Mesendoderm (in vitro differentiated cells): ENCODE results near the gene SIPA1L2.

Experiments
- DNase-seq: peaks from one replicate; pipeline ENCODE4 v3.0.0; 2013
- H2AK5ac ChIP-seq: 2 replicates; pipeline ENCODE4 v1.6.1; 2013; ENCODE audit warnings: low read length, inconsistent platforms
- H2BK120ac ChIP-seq: 2 replicates; pipeline ENCODE4 v1.6.1; 2013; ENCODE audit warnings: low read depth, mild to moderate bottlenecking, low read length, moderate library complexity, mixed read lengths
- H2BK15ac ChIP-seq: replicated peaks from 2 replicates; pipeline ENCODE4 v1.6.1; 2013; ENCODE audit warnings: low read depth, mild to moderate bottlenecking, moderate library complexity
- H2BK5ac ChIP-seq: 2 replicates; pipeline ENCODE4 v1.6.1; 2013; ENCODE audit warnings: low read length, inconsistent platforms
- H3K18ac ChIP-seq: 2 replicates; pipeline ENCODE4 v1.6.1; 2013; ENCODE audit warnings: mild to moderate bottlenecking, low read length, mixed read lengths
- H3K23ac ChIP-seq: one replicate; pipeline ENCODE4 v1.6.1; 2013; ENCODE audit warnings: low read length
- H3K27ac ChIP-seq: 2 replicates; pipeline ENCODE4 v1.5.1; 2013; ENCODE audit warnings: low read depth, mild to moderate bottlenecking, inconsistent platforms, low read length, moderate library complexity
- H3K27me3 ChIP-seq: 2 replicates; pipeline ENCODE4 v1.6.1; 2013; ENCODE audit warnings: low read length, control low read depth, mild to moderate bottlenecking, inconsistent platforms; ENCODE audit not compliant: insufficient read depth, poor library complexity
- H3K36me3 ChIP-seq: 2 replicates; pipeline ENCODE4 v1.6.1; 2013; ENCODE audit warnings: low read length, inconsistent platforms; ENCODE audit not compliant: control insufficient read depth, insufficient read depth
- H3K4ac ChIP-seq: one replicate; pipeline ENCODE4 v1.6.1; 2013; ENCODE audit warnings: low read depth, mild to moderate bottlenecking, low read length, moderate library complexity
- H3K4me1 ChIP-seq: 2 replicates; pipeline ENCODE4 v1.6.1; 2013; ENCODE audit warnings: low read depth, low read length, inconsistent platforms; ENCODE audit not compliant: control insufficient read depth
- H3K4me2 ChIP-seq: 2 replicates; pipeline ENCODE4 v1.6.1; 2013; ENCODE audit warnings: low read length
- H3K4me3 ChIP-seq: 2 replicates; pipeline ENCODE4 v1.5.1; 2013; ENCODE audit warnings: mild to moderate bottlenecking, low read length
- H3K56ac ChIP-seq: one replicate; pipeline ENCODE4 v1.6.1; 2013; ENCODE audit warnings: low read length
- H3K79me1 ChIP-seq: 2 replicates; pipeline ENCODE4 v1.6.1; 2013; ENCODE audit warnings: low read length, inconsistent platforms
- H3K79me2 ChIP-seq: 2 replicates; pipeline ENCODE4 v1.6.1; 2013; ENCODE audit warnings: mild to moderate bottlenecking, low read length; ENCODE audit not compliant: control insufficient read depth, insufficient read depth
- H3K9ac ChIP-seq: 2 replicates; pipeline ENCODE4 v1.6.1; 2013; ENCODE audit warnings: low read length, inconsistent platforms
- H4K5ac ChIP-seq: one replicate; pipeline ENCODE4 v1.6.1; 2013; ENCODE audit warnings: low read length
- H4K8ac ChIP-seq: one replicate; pipeline ENCODE4 v1.6.1; 2013; ENCODE audit warnings: low read depth, mild to moderate bottlenecking, control low read depth, low read length, moderate library complexity
- WGBS: extraction: QIAGEN DNeasy Blood & Tissue Kit; methylation state at CpG from one replicate; pipeline ENCODE4 v1.1.7; 2013; ENCODE audit warnings: low lambda C conversion rate, missing lambda C conversion rate; ENCODE audit not compliant: insufficient coverage; ENCODE audit errors: extremely low coverage; 5-methylcytosine and 5-hydroxymethylcytosine counted together

SIPA1L2 gene

GRCh38 chr1:232594768-232595698 is 34.9 kb downstream of the SIPA1L2 start:
- Histone ChIP-seq H3K27ac (no peak overlapping the region), H3K4me1 (peaks cover 25% of the 10 kb centered on the region), H2BK5ac (no peak overlapping the region), H3K79me2 (peaks cover 55% of the 10 kb centered on the region), H2BK120ac (no peak overlapping the region), H2AK5ac (no peak overlapping the region), H2BK15ac (no peak overlapping the region), H3K56ac (no peak overlapping the region), H3K36me3 (no peaks in the 10 kb centered on the region), H3K4ac (peak overlapping the region; percentile 61), H3K79me1 (peaks cover 38% of the 10 kb centered on the region), H3K23ac (no peak overlapping the region), H3K27me3 (no peaks in the 10 kb centered on the region), H3K9ac (no peak overlapping the region), H3K4me2 (no peak overlapping the region), H3K4me3 (no peak overlapping the region), H4K8ac (no peak overlapping the region), H3K18ac (peak overlapping the region; percentile 82), H4K5ac (no peak overlapping the region)
- no CpG with 5 or more reads among the region's 12 CpGs for WGBS
- no peak for DNase-seq

GRCh38 chr1:232593717-232594502 is 36.0 kb downstream of the SIPA1L2 start:
- no peak for DNase-seq
- no peak overlapping the region for H3K4me3 ChIP-seq
- H3K79me1 ChIP-seq, result peaks cover 34% of the 10 kb centered on the region
- H3K56ac ChIP-seq, result peak overlapping the region; percentile 31
- H4K5ac ChIP-seq, result peak overlapping the region; percentile 64
- H3K4ac ChIP-seq, result peak overlapping the region; percentile 18
- H3K4me2 ChIP-seq, result no peak overlapping the region
- no peak overlapping the region for H3K27ac ChIP-seq
- H4K8ac ChIP-seq, result no peak overlapping the region
- no peaks in the 10 kb centered on the region for H3K36me3 ChIP-seq
- 100% methylated on average over 2 of the region's 14 CpGs for WGBS
- H2BK120ac ChIP-seq, result no peak overlapping the region
- H3K18ac ChIP-seq, result peak overlapping the region; percentile 25
- H3K23ac ChIP-seq, result no peak overlapping the region
- peaks cover 20% of the 10 kb centered on the region for H3K4me1 ChIP-seq
- H3K79me2 ChIP-seq, result peaks cover 49% of the 10 kb centered on the region
- H2BK5ac ChIP-seq, result no peak overlapping the region
- H3K27me3 ChIP-seq, result no peaks in the 10 kb centered on the region
- H3K9ac ChIP-seq, result peak overlapping the region; percentile 15
- H2BK15ac ChIP-seq, result no peak overlapping the region
- no peak overlapping the region for H2AK5ac ChIP-seq

- H3K4me3 ChIP-seq, result no peak overlapping the region
- no peak overlapping the region for H3K4me2 ChIP-seq
- H3K56ac ChIP-seq, result no peak overlapping the region
- H3K79me2 ChIP-seq, result peaks cover 45% of the 10 kb centered on the region
- no peak overlapping the region for H3K27ac ChIP-seq
- H3K36me3 ChIP-seq, result no peaks in the 10 kb centered on the region
- H4K8ac ChIP-seq, result no peak overlapping the region
- no peak overlapping the region for H3K4ac ChIP-seq
- H2BK120ac ChIP-seq, result no peak overlapping the region
- H3K79me1 ChIP-seq, result peaks cover 32% of the 10 kb centered on the region
- H2AK5ac ChIP-seq, result no peak overlapping the region
- H3K9ac ChIP-seq, result no peak overlapping the region
- H3K27me3 ChIP-seq, result no peaks in the 10 kb centered on the region
- WGBS, result no CpG with 5 or more reads among the region's 3 CpGs
- DNase-seq, result no peak
- no peak overlapping the region for H3K23ac ChIP-seq
- H2BK15ac ChIP-seq, result no peak overlapping the region
- H4K5ac ChIP-seq, result no peak overlapping the region
- peaks cover 16% of the 10 kb centered on the region for H3K4me1 ChIP-seq
- H2BK5ac ChIP-seq, result no peak overlapping the region
- no peak overlapping the region for H3K18ac ChIP-seq
Measured at GRCh38 chr1:232591344-232591743, 38.6 kb downstream of the SIPA1L2 start.

GRCh38 chr1:232590744-232591082 is 39.2 kb downstream of the SIPA1L2 start:
- Histone ChIP-seq H3K4ac (no peak overlapping the region), H4K5ac (no peak overlapping the region), H3K79me2 (peaks cover 45% of the 10 kb centered on the region), H2BK120ac (no peak overlapping the region), H3K56ac (no peak overlapping the region), H3K9ac (no peak overlapping the region), H3K27me3 (no peaks in the 10 kb centered on the region), H2AK5ac (no peak overlapping the region), H3K27ac (no peak overlapping the region), H3K23ac (no peak overlapping the region), H4K8ac (no peak overlapping the region), H3K36me3 (no peaks in the 10 kb centered on the region), H2BK5ac (no peak overlapping the region), H3K4me1 (peaks cover 13% of the 10 kb centered on the region), H3K18ac (no peak overlapping the region), H3K4me2 (no peak overlapping the region), H3K79me1 (peaks cover 30% of the 10 kb centered on the region), H3K4me3 (no peak overlapping the region), H2BK15ac (no peak overlapping the region)
- WGBS, result no CpG with 5 or more reads among the region's 5 CpGs
- DNase-seq, result no peak

- WGBS, result no CpG with 5 or more reads among the region's 10 CpGs
- Histone ChIP-seq H3K27ac (no peak overlapping the region), H4K5ac (no peak overlapping the region), H3K4me2 (no peak overlapping the region), H2AK5ac (no peak overlapping the region), H2BK5ac (no peak overlapping the region), H3K79me2 (peaks cover 49% of the 10 kb centered on the region), H3K79me1 (peaks cover 34% of the 10 kb centered on the region), H3K27me3 (no peaks in the 10 kb centered on the region), H3K4me1 (peaks cover 15% of the 10 kb centered on the region), H3K9ac (no peak overlapping the region), H3K36me3 (no peaks in the 10 kb centered on the region), H3K18ac (no peak overlapping the region), H4K8ac (no peak overlapping the region), H3K4me3 (no peak overlapping the region), H2BK15ac (no peak overlapping the region), H3K4ac (no peak overlapping the region), H2BK120ac (no peak overlapping the region), H3K23ac (no peak overlapping the region), H3K56ac (no peak overlapping the region)
- DNase-seq, result no peak
Measured at GRCh38 chr1:232589812-232590743, 39.9 kb downstream of the SIPA1L2 start.
